HepG2 (cell line): ENCODE data around the gene SLC4A2.

Source experiments
- CHD2 ChIP-seq: IDR thresholded peaks from 2 replicates; pipeline ENCODE4 v1.6.1; 2011; ENCODE audit warnings: low read depth, low read length, improper control_type of control experiment
- MTA1 ChIP-seq: sonication (generic); formaldehyde crosslinking; IDR thresholded peaks from 2 replicates; pipeline ENCODE4 v1.4.0; 2020; ENCODE audit warnings: missing genetic modification reagents, mild to moderate bottlenecking, borderline replicate concordance
- ZNF451 ChIP-seq: sonication (generic); formaldehyde crosslinking; IDR thresholded peaks from 2 replicates; pipeline ENCODE4 v1.5.0; 2020; ENCODE audit warnings: mild to moderate bottlenecking, missing genetic modification reagents
- TF ChIP-seq, protein P1 (sequence below): sonication (generic); IDR thresholded peaks from 2 replicates; pipeline ENCODE4 v1.6.1; 2016; ENCODE audit warnings: low read depth, borderline replicate concordance

DNA sequence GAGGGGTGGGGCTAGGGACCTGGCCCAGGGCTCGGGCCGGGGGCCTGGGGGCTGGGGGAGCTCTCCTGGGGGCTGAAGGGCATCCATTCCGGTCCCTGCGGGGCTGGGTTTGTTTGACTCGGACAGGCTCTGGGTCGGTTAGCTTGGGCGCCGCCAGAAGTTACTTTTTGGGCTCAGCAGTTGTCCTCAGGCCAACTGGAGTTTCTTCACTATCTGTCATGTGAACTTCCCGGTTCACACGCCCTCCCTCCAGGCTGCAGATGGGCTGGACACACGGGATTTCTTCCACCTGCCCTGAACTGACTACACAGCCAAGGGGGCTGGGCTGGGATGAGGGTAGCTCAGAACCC, 3.8 kb downstream of the SLC4A2 start:
- TF ChIP-seq CHD2 (no peak), ZNF451 (CRISPR knock-in tag) (no peak), MTA1 (no peak)
- TF ChIP-seq, protein P1, sequence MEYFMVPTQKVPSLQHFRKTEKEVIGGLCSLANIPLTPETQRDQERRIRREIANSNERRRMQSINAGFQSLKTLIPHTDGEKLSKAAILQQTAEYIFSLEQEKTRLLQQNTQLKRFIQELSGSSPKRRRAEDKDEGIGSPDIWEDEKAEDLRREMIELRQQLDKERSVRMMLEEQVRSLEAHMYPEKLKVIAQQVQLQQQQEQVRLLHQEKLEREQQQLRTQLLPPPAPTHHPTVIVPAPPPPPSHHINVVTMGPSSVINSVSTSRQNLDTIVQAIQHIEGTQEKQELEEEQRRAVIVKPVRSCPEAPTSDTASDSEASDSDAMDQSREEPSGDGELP: no peak
